ENCODE data around the gene SIX3.
A peak's percentile ranks its signal among the peaks of the same experiment; 100 is the strongest.

SIX3 gene

DNA sequence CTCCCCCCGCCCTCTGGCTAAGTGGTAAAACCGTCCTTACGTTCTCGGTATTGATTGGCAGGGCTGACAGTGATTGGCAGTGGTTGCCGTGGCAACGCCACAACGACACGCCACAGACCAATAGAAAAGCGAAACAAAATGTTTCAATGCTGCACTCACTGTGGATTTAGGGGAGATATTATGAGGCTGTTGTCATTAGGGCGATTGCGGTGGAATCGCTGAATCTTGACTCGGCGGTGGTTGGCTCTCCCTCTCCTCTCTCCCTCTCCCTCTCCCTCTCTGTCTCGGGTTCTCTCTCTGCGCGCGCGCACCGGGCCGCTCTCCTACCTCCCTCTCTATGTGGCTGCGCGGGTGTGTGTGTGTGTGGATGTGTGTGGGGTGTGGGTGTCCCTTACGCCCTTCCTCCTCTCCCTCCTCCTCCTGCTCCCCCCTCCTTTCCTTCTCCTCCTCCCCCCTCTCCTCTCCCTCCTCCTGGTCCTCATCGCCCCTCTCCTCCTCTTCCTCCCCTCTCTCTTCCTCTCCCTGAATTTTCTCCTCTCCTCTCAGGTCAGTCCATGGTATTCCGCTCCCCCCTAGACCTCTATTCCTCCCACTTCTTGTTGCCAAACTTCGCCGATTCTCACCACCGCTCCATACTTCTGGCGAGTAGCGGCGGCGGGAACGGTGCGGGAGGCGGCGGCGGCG, at the start of gene SIX3:
Gene SIX3, plus strand, starts transcription at position 152 of the 684 bp plus-strand sequence. Its CDS starts 403 bp downstream, at position 555.
- peak; percentile 61 to 80 (median 66) for DNase-seq

DNA sequence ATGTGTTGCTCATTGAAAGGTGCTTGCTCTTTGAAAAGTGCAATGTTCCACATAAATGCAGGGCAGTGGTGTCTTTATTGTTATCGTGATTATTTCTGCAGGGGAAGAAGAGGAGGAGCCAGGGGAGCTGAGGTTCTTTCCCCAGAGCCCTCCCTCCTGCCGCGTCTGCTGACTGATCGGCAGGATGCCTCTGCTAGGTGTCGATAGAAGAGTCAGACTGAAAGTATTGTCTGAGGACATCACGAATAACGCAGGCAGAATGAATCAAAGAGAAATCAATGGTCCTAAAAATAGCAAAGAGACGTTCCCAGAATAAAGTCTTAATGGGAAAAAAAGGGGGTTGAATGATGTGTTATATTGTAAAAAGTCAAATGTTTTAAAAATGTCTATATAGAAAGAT, 47.4 kb upstream of the SIX3 start:
- DNase-seq, result no peak

DNA sequence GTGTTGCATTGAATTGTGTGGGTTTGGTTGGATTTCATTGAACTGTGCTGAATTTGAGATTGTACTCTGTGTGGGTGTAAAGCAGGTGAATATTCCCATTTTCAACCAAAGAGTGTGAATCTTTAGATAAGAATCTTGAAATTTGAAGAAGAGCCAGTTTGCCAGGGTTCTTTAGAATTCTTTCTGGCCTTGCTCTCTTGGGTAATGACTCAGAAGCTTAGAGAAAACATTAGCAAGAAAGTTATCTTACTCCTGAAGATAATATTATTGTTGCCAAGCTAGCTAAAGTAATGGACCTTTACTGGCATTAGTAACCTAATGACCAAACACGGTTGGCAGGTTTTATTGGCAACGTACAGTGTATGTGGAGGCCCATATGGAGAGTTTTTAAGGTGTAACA, 46.4 kb upstream of the SIX3 start:
- DNase-seq, result no peak

DNA sequence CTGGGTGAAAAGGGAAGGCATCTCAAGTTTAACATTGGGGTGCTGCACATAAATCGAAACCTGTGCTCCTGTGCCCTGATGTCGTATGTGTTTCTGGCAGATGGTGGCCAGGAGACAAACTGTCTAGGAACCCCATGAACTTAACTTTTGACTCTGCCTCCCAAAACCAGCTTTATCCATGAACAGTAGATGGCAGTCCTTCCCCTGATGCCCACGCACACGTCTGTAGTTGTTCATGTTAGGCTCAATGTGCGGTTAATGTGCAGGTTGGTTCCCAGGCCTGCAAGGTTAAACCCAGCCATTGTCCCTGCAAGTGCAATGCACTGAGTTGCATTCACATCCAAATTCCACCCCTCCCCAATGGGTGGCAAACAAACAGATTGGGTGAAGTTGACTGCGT, 44.1 kb upstream of the SIX3 start:
- DNase-seq, result no peak

DNA sequence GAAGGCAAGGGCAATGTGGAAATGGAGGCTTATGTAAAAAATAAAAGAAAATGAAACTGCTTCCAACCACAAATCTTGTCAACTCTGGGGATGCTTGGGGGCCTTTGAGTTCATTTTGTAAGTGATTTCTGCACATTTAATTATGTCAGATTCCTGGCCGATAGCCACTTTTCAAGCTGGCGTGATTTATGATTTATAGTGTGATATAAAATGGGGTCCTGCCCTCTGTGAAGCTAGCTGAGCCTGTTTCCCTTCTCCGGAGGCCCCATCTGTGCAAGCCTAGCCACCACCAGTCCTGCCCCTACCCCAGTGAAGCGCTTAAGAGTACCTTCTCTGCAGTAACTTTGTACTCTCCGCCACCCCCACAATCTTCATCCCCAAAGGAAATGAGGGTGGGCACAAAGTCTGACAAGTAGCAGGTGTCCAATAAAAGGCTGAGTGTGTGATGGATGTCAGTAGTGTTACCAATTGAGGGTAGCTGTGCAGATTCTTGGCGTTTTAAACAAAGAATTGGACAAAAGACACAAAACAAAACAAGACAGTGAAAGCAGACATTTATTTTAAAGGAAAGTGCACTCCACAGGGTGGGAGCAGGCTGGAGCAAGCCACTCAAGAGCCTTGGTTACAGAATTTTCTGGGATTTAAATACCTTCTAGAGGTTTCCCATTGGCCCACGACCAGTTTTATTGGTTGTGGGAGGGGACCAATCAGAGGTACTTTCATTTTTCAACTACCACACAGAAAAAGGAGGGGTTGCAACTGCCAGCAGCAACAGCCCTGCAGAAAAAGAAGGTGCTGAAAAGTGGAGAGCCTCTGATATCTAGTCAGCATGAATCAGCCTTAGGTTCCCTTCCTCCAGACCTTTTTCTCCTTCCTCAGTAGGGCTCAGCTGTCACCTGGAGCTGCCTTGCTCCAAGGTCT, 39.0 kb upstream of the SIX3 start:
- peak in 2 of 3 experiments; percentile 54 to 78 for DNase-seq

DNA sequence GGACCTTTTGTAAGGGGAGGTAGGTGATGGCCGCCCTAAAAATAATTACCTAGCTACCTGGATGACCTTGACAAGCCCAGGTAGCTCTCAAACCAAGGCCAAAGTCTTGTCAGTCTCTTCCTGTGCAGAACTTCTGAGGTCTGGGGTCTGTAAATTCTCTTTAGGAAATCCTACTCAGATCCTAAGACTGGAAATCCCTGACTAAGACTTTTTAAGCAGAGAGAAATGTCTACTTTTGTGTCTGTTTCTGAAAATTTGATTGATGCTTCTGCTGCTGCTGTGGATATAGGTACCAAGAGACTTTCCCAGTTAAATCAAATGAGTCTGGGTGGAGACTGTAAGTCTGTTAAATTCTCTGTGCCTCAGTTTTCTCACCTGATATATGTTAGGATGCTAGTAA, 36.9 kb upstream of the SIX3 start:
- DNase-seq, result no peak

DNA sequence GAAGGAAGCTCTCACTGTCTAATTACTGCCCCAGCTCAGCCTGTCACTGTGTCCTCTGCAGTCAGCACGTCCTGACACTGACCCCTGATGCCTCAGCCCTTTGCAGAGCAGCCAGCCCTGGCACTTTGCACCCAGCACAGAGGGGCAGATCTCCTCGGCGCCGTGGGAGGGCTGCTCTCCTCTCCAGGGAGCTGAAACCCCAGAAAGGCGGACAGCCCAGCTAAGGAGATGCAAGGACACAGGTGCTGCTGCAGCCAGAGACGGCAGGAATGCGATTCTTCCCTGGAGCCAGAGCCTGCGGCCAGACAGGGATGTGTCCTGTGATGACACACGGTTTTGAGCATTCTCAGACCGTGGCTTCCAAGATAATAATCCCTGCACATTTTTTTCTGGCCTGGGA, 34.5 kb upstream of the SIX3 start:
- DNase-seq, result no peak

DNA sequence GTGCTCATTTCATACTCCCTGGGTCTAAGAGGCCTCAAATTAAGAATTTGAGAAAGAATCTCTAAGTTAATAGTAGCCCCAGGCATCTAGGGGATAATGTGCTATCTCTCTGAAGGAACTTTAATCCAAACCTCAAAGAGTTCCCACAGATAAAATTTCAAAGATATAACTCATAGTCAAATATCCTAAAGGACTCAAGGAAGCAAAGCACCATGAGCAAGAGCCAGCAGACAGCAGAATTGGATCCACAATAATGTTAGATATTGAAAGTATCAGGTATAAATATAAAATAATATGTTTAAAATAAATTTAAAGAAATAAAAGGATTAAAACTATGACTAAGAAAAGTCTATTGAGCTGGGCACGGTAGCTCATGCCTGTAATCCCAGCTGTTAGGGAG, 31.7 kb upstream of the SIX3 start:
- DNase-seq, result no peak

DNA sequence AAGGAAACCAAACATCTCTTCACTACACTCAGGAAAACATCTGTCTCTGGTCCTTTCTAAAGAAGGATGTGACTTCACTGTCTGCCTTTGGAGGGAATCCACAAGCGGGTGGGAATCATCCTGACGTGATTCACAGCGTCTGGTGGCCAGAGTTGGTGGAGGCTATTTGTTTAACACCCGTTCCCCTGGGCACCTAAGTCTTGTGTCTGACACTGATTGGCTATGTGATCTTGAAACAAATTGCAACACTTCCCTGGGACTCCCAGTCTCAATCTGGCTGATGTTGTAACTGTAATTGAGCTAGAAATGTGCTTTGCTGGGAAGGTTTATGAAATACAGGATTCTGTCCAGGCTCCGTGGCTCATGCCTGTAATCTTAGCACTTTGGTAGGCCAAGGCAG, 28.8 kb upstream of the SIX3 start:
- DNase-seq, result no peak

DNA sequence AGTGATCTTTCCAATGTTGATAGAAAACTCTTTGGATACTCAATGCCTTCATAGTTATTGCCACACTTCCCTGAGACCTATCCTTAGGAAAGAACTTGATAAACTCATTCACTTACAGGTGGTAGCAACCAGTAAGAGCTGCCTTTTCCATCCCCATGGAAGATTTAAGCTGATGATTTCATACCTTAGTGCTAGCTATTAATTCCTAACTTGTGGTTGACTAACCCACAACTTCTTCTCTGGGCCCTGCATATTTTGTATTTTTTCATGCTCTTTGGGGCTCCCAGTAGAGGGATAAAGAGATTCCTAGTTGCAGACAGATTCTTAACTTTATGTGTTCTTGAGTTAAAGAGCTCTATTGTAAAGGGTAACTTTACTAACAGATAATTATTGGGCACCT, 25.2 kb upstream of the SIX3 start:
- no peak for DNase-seq

DNA sequence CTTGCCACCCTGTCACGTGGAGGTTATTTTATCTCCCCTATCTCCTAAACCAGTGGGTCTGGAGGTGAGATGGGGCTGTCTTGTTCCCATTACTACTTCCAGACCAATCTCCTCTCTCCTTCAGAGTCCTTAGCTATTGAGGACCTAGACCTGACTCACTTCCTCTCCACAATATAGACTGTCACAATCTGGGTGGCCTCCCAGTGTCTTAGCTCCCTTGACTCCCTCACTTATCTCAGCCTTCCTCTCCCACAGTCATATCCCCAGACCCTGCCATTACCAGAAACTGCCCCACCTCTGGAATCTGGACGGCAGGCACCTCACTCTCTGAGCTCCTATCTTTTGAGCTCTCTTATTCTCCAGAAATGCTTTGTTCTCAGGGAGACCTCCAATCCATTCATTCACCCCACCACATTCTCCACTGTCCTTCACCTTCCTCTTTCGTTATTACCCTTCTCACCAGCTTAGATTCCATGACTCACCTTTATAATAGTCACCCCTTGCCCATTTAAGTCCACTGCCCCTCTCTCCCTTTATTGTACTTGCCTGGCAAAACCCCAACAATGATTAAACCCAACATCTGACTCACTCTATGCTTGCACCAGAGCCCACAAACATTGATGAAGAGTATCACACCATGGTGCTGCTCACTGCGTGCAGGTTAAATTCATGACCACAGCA, 23.3 kb upstream of the SIX3 start:
- DNase-seq, result no peak

DNA sequence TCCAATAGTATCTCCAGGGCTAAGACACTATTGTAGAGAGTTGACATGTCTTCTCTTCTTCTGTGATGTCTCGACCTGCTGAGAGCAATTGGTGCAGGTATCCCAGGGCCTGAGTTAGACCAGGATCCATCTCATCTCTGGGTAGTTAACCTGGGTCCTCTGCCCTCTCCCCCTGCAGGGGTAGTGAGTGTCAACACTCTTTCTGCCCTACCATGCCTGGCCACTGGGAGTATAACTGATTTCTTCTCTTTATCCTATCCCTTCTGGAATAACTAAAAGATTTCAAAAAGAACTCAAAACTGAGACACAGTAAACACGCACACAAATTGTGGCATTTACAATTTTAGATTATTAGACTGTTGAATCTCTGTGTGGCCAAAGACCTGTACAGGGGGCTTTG, 20.8 kb upstream of the SIX3 start:
- no peak for DNase-seq

DNA sequence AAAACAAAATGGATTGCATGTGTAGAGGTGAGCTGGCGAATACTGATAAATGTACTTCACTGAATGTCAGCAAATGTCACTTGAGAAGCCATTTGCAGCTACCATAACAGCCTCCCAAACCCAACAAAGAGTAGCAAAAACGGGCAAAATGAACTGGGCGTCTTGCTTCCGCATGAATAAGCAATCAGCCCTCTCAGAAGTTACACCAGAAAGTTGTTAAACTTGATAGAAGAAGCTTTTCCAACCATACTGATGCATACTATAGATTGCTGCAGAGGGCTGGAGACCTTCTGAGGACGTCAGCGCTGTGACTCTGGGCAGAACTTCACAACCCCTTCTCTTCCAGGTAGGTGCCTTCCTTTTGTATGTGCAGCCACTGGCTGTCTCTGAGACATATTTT, 18.7 kb upstream of the SIX3 start:
- DNase-seq, result no peak

DNA sequence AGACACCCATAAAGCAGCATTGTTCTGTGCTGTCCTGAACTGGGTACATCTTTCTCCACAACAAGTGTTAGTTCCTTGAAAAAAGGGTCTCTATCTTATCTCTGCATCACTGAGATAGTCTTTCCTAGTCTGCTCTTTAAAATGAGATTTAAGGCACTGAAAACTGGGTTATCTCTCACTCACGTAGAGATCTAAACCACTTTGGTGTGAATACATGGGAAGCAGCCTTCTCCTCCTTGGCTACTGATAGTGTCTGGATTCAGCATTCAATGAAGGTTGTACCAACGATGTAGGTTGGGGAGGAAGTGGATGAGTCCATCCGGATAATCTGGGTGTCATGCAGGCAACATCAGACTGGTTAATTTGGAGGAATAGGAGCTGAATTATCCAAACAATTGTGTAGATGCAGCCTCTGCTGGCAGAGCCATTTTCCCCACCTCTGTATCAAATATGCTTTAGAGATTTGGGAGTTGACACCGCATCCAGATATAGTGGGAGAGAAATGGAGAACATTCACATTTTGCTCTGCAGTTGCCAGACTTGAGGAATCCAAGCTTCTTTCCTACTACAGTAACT, 15.9 kb upstream of the SIX3 start:
- DNase-seq, result no peak

DNA sequence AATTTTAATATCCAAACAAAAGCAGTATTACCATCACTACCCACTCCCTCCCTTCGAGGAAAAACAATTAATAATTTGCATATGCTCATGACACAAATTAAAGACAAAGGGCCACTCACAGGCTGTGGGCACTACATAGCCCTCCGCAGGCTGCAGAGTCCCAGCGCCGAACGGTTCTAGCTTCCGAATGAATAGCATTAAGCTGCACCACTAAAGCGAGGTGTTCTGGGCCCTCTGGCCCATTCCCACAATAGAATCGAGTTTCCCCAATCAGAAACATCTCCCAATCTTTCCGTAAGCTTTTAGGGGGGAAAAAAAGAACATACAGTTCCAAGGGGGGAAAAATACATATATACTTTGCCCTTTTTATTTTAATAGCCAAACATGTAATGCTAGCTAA, 14.5 kb upstream of the SIX3 start:
- DNase-seq, result no peak

DNA sequence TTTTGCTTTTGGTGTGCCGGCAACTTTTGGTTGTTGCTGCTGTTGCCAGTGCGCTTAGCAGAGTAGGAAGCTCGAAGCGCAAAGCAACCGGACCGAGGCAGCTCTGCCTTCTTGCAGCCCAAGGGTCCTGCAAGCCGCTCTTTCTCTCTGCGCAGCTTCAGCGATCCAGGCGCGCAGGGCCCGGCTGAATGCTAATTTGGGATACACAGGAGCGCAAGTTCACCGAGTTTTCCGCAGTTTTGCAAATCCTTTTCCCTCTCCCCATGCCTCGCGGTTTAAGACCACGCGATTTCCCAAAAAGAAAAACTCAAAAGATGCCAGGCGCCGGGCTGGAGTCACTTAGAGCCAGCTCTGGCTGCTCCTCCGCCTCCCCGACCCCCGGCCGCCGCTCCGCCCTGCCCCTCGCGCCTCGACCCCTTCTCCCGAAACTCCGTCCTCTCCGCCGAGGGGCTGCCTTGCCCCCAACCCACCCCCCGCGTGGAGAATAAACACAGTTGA, 13.5 kb upstream of the SIX3 start:
- DNase-seq, result no peak

DNA sequence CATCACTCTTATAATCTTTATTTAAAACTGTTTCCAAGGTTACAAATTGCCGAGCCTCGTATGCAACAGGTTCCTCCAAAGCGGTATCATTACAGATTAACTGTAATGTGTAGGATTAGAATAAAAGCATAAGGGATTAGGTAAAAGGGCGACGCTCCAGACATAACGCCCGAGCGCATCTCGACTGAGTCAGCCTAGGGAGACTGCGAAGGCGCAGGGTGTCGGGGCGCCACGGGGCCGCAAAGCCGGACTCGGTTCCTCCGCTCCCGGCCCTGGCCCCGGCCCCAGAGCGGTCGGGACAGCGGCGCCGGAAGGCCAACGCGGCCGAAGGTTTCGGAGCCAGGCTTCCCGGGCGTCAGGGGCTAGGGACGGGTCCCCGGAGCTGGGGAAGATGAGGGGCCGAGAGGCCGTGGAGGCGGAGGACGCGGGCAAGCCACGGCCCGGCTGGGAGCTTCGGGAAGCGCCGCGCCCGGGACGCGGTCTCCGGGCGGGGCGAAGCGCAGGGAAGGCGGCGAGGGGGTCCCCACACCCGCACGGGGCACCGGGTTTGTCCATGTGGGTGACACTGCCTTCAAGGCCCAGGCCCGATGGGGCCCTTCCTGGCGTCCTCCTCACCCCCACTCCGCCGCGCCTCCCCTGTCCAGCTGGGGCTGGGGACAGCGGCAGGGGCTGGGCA, 12.9 kb upstream of the SIX3 start:
- DNase-seq, result no peak

DNA sequence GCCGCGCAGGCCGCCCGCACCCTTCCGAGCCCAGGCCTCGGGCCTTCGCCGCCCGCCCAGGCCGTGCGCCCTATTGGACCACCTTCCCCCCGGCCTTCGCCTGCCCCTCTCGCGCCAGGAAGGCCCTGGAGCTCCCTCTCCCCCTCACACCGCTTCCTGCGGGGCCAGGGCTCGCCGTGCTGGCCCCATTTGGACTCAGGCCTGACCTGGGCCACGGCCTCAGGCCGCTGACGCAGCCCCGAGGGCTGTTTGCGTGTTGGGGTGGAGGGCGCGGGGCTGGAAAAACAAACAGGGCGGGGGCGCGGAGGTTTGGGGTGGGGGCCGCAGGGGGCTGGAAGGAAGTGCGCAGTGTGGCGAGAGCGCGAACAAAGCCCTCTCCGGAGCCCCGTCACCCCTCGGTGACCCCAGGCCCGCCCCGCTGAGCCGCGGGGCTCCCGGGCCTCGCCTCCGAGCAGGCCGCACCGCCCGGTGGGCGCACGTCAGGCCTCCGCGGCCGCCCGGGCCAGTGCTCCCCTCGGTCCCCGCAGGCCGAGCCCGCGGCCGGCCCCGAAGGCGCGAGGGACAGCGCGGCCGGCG, 12.3 kb upstream of the SIX3 start:
- no peak for DNase-seq

DNA sequence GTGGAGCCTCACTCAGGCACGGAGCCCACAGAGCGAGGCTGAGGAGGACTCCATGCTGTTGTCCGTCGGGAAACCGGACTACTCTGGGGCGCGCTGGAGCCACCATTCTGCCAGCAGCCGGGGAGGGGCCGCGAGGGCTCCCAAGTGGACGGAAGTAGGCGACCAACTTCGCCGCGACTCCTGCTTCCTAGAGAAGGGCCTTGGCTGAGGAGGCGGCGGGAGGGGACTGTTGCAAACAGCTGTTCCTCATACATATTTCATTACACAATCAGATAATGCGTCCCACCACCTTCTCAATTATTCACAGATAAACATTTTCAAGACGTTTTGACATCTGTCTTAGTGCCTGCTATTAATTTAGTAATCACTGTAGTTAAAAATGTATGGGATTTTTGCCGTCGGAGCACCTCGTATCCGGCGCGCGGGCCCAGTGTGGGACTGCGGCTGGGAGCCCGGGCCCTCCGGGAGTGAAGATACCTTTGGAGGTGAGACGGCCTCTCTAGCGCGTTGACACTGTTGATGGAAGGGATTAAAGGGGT, 11.7 kb upstream of the SIX3 start:
- no peak for DNase-seq

DNA sequence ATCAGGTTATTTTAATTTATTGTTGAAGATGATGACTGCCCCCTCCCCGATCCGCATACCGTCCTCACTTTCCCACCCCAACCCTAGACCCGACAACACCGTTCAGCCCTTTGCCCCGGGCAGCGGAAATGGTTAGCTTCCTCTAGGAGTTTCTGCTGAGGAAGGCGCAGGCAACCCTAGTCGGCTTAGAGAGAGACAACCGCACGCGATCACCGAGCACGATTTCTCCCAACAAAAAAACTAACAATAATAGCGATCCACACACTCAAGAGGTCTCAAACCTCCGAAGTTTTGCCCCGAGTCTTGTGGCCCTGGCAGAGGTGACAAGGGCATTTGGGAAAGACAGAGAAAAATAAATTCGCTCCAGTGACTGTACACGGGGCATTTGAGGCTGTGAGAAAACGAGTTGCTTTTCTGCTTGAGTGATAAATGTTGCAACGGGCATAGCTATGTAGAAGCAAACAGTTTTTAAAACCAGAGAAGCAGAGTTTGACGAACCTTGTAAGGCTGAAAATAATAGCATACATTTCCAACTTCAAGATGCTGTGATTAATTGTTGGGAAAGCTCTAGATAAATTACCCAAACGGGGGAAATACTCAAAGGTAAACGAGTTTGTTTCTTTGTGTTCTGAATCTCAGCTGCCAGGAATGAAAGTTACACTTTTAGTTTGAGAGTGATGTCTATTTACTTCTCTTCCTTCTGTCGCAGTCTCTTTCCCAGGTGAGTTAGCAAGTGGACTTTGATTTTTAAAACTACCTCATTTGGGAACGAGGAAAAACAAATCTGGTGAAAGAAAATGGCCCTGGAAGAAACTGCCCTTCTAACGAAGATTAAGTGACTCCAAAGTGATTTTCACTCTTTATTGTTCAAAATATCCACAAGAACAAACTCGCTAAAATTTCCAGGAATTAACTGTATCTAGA, 11.0 kb upstream of the SIX3 start:
- no peak for DNase-seq
